PC-3 (cell line): ENCODE measurements around the gene LIN9.

Experiments
- CTCF ChIP-seq: fragments of 300-600 bp; sonication (generic); conservative IDR thresholded peaks from 2 replicates; pipeline ENCODE4 v1.5.1; 2017; ENCODE audit warnings: antibody characterized with exemption, low read depth, mild to moderate bottlenecking, low read length
- EZH2 ChIP-seq: fragments of 300-600 bp; sonication (generic); IDR thresholded peaks from one replicate; pipeline ENCODE4 v1.6.1; 2017; ENCODE audit warnings: antibody characterized with exemption, mild to moderate bottlenecking, low read length; ENCODE audit not compliant: unreplicated experiment

- TF ChIP-seq CTCF, result no peak
- TF ChIP-seq EZH2, result no peak
These were observed 75.2 kb downstream of the LIN9 start for GRCh38 chr1:226233806-226234205.
